Pancreas (tissue), 10 donors: ENCODE results near the gene RBM8A. TPM values are rescaled to one million over a fixed set of nuclear protein-coding genes. Genes with fewer than 3 reads are reported as not detected.
A peak's percentile ranks its signal among the peaks of the same experiment; 100 is the strongest.

ENCODE experiments used
- ATAC-seq, 4 donors: fragments of 200-7000 bp; cut with Tn5 transposase; one replicate each; pipeline versions ENCODE4 v1.8.0 to v1.9.1; 2020; ENCODE audit warnings: mild to moderate bottlenecking in 4 of 4, moderate library complexity in 4 of 4
- DNase-seq, 6 donors: peaks; one replicate each; pipeline ENCODE4 v3.0.0-alpha.2; 2020
- FAIRE-seq: peaks from 2 replicates; lab custom pipeline; 2012; peaks lifted over from hg19 to GRCh38; lab: Jason Lieb, UNC
- H3K27ac ChIP-seq, 4 donors: fragments of 200-600 bp; sonication (generic); 1 replicate in 3 of 4; 2 replicates in 1 of 4; pipeline versions ENCODE4 v1.5.0 to v1.8.0; 2020
- H3K27me3 ChIP-seq, 4 donors: fragments of 200-600 bp; one replicate each; pipeline ENCODE4 v1.8.0; 2021
- H3K36me3 ChIP-seq, 3 donors: fragments of 200-600 bp; sonication (generic) in 1 of 3; one replicate each; pipeline versions ENCODE4 v1.5.0 to v1.8.0; 2020 to 2021
- H3K4me1 ChIP-seq, 3 donors: fragments of 200-600 bp; one replicate each; pipeline ENCODE4 v1.8.0; 2021
- H3K4me3 ChIP-seq, 4 donors: fragments of 200-600 bp; sonication (generic) in 2 of 4; one replicate each; pipeline versions ENCODE4 v1.5.0 to v1.8.0; 2020 to 2021
- H3K9me3 ChIP-seq, 4 donors: fragments of 200-600 bp; one replicate each; pipeline ENCODE4 v1.8.0; 2021
- WGBS, 2 donors: extraction: QIAGEN DNeasy Blood & Tissue Kit; methylation state at CpG; one replicate each; pipeline ENCODE4 v1.1.7; 2013; 5-methylcytosine and 5-hydroxymethylcytosine counted together
- intact Hi-C, 3 donors: fragments of 100-400 bp; cut with DNase I; formaldehyde crosslinking; loops; one replicate each; pipeline versions ENCODE4 v1.11.1 to v1.14.2; 2022
- polyA plus RNA-seq, 2 donors: library from polyadenylated mRNA; stranded (reverse); fragments of 200-250 nt; gene quantifications; one replicate each; pipeline ENCODE4 v1.2.3, GENCODE V29; 2013
- total RNA-seq, 6 donors: library from RNA; stranded (reverse); fragmentation: NEBNext Ultra II Directional in 4 of 6; extraction: Animal tissue kit (Norgen Biotek cat#: 25700) in 4 of 6; gene quantifications; one replicate each; pipeline versions ENCODE4 v1.2.1 to v1.2.4, GENCODE V29; 2021 to 2023
- TF ChIP-seq, protein P1 (sequence below), 4 donors: fragments of 200-600 bp; sonication (generic) in 3 of 4; IDR thresholded peaks; one replicate each; pipeline versions ENCODE4 v1.5.0 to v1.8.0; 2021; ENCODE audit warnings: antibody characterized with exemption in 4 of 4
- donor health status: healthy with polysubstance abuse.
- donor health status: DM: no; HTN: no; CAD: no; lungs with moderate emphysema.
- donor health status: DM: no; HTN: no; CAD: no.
- donor health status: control.
- donor health status: control.
- donor health status: Bipolar disorder and iron deficiency.
- donor health status: DM: yes; HTN: yes; CAD: no.
- donor health status: DM: no; HTN: no; CAD: no.
- donor health status: DM: no; HTN: no; CAD: no.
- donor health status: DM: yes; HTN: yes; CAD: no.

The RBM8A gene
- total and polyA plus RNA-seq, 8 donors: 29.5 to 57.9 (median 49.1) TPM

DNA sequence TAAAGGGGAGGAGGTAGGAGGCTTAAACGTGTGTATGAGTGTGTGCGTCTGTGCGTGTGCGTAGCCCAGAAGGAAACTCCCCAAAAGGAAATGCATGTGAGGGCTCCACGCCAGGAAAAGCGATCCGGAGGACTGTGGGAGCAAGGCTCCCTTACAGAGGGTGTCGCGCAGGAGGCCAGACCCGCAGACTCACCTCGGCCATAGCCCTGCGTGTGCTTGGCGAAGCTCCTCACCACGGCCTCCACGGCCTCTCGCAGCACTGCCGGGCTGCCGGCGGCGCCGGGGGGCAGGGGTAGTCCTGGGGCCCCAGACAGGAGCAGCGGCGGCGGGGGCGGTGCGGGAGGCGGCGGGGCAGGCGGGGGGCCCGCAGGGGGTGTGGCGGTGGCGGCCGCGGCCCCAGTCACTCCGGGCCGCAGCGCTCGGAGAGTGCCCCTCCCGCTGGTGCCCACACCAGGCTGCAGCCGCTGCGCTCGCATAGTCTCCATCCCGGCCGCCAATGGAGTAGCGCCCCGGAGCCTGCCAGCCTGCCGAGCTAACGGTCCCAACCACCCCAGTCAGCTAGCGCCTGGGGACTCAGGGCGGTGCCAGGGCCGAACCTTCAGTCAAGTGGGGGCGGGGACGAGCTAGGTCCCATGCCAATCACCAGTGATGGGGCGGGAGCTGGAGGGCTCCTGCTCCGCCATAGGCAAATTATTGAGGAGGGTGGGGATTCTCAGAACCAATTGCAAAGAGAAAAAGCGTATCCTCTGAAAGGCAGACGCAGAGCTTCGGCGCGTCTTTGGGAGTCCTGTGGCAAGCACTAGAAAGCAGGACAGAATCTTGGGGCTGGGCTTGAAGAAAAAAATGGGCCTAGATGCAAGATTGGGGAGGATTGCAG is 30.4 kb upstream of the RBM8A start, which contains the start of gene LIX1L:
TSS of gene LIX1L (minus strand) at position 575 of the 877 bp plus-strand sequence. CDS start at position 485, 90 bp downstream.
- Histone ChIP-seq H3K36me3 (no peaks in the 10 kb centered on the region), H3K9me3 (no peaks in the 10 kb centered on the region), H3K4me3 (peak within 1 kb of the TSS; percentile 43 to 93 (median 78)), H3K27ac (peak within 1 kb of the TSS; percentile 27 to 89 (median 80)), H3K4me1 (peaks cover 7 to 35% (median 24%) of the 10 kb centered on the region in 3 donors), H3K27me3 (no peaks in the 10 kb centered on the region)
- no peak for FAIRE-seq
- TF ChIP-seq, protein P1, sequence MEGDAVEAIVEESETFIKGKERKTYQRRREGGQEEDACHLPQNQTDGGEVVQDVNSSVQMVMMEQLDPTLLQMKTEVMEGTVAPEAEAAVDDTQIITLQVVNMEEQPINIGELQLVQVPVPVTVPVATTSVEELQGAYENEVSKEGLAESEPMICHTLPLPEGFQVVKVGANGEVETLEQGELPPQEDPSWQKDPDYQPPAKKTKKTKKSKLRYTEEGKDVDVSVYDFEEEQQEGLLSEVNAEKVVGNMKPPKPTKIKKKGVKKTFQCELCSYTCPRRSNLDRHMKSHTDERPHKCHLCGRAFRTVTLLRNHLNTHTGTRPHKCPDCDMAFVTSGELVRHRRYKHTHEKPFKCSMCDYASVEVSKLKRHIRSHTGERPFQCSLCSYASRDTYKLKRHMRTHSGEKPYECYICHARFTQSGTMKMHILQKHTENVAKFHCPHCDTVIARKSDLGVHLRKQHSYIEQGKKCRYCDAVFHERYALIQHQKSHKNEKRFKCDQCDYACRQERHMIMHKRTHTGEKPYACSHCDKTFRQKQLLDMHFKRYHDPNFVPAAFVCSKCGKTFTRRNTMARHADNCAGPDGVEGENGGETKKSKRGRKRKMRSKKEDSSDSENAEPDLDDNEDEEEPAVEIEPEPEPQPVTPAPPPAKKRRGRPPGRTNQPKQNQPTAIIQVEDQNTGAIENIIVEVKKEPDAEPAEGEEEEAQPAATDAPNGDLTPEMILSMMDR (IDR thresholded peaks at IDR 0.05): no peak
- peak; percentile 89 to 93 (median 92) for ATAC-seq
- 0 to 1% methylated on average over 60 of the region's 60 CpGs for WGBS, 2 donors
- intact Hi-C loops: no loop called here
- peak; percentile 91 to 98 (median 96) for DNase-seq

DNA sequence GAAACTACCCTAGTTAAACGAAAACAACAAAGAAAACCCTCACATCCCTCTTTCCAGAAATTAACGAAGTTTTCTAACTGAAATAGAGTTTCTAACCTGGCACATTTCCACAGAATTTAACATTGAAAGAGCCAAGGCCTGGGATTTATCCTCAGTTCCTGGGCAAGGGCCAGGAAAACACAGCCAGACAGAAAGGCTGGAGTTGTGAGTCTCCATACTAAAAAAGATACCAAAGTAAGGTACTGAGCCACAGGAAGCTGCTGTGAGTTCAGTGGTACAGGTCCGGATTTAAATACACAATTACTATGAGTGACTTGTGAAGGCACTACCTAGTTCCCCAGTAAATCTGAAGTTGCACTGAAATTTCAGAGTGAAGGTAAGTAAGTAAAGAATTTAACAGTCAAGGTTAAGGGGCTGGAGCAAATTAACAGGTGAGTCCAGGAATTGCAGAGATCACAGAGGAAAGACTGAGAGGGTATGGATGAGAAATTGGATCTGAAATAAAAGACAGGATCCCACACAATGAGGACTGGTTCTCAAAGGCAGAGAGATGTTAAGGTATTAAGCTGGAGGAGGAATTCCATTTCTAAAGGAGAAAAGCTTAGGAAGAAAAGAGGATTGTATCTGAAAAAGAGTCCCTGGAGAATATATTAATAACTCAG is 29.6 kb upstream of the RBM8A start:
- no peak for DNase-seq

DNA sequence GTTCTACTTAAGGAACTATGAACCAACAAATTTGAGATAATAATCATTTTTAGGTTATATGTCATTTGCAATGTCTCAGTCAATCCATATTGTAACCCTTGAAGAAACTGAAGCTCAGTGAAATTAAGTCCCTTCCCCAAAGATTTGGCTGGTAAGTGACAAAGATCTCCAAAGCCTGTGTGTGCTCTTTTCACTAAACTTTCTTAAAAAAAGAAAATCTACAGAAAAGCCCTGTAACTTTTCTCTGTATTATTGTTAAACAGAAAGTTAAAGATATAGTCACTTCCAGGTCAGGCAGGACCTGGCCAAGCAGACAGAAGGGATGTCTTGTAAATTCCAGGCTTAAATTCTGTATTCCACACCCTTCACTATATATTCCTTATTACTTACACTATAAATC is 29.1 kb upstream of the RBM8A start:
- ATAC-seq (no peak), FAIRE-seq (no peak), DNase-seq (no peak)
- Histone ChIP-seq H3K4me3 (peak overlapping the region in 1 of 4 donors; percentile 83), H3K36me3 (no peaks in the 10 kb centered on the region), H3K9me3 (no peaks in the 10 kb centered on the region), H3K27ac (peak overlapping the region in 2 of 4 donors; percentile 84 to 89), H3K27me3 (no peaks in the 10 kb centered on the region), H3K4me1 (peaks cover 2 to 30% (median 16%) of the 10 kb centered on the region in 3 donors)
- intact Hi-C loops: no loop called here
- TF ChIP-seq, protein P1 (IDR thresholded peaks at IDR 0.05): no peak

More for the DNA sequence above, 29.6 kb upstream of the RBM8A start:
- Histone ChIP-seq H3K27ac (peak overlapping the region in 3 of 4 donors; percentile 27 to 89 (median 84)), H3K27me3 (no peaks in the 10 kb centered on the region), H3K4me1 (peaks cover 7 to 35% (median 22%) of the 10 kb centered on the region in 3 donors), H3K36me3 (no peaks in the 10 kb centered on the region), H3K4me3 (peak overlapping the region; percentile 43 to 93 (median 78)), H3K9me3 (no peaks in the 10 kb centered on the region)
- FAIRE-seq (no peak), ATAC-seq (no peak)
- 9 to 15% methylated on average over 3 of the region's 3 CpGs for WGBS, 2 donors
- intact Hi-C loops: no loop called here
- TF ChIP-seq, protein P1 (IDR thresholded peaks at IDR 0.05): no peak

DNA sequence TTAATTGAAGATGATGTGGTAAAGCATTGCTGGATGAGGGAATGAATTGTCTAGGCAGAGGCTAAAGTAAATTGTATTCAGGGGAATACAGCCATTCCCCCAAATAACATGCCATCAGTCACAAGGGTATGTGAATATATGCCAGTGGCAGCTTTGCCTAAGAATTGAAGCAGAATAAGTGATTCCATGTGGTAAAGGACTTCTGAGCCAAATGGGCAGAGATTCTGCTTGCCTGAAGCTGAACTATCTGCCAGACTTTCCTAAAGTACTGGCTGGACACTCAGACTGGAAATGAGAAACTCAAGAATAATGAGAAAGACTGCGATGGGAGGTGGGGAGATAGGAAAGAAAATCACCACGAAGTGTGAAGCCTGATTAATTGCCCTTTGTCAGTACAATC is 28.2 kb upstream of the RBM8A start:
- Histone ChIP-seq H3K9me3 (no peaks in the 10 kb centered on the region), H3K4me3 (no peak overlapping the region), H3K27me3 (no peaks in the 10 kb centered on the region), H3K4me1 (peaks cover 0 to 30% (median 14%) of the 10 kb centered on the region in 3 donors), H3K27ac (no peak overlapping the region), H3K36me3 (no peaks in the 10 kb centered on the region)
- FAIRE-seq (no peak), ATAC-seq (no peak), DNase-seq (no peak)
- 46 to 56% methylated on average over 2 of the region's 2 CpGs for WGBS, 2 donors
- TF ChIP-seq, protein P1 (IDR thresholded peaks at IDR 0.05): no peak
- intact Hi-C loops: no loop called here
